OCI-LY7 (cell line): ENCODE measurements around the gene RAD51B.

Experiments
- EZH2phosphoT487 ChIP-seq: fragments of 200-600 bp; sonication (generic); IDR thresholded peaks from 2 replicates; pipeline ENCODE4 v1.6.1; 2018; ENCODE audit warnings: low read depth, borderline replicate concordance, mild to moderate bottlenecking, mixed run types, antibody characterized with exemption, low read length, moderate library complexity, mixed read lengths
- TF ChIP-seq, protein P1 (sequence below): fragments of 200-600 bp; sonication (generic); conservative IDR thresholded peaks from 2 replicates; pipeline ENCODE4 v1.5.1; 2014; ENCODE audit warnings: mild to moderate bottlenecking, antibody characterized with exemption, low read length, moderate library complexity, mixed read lengths

DNA sequence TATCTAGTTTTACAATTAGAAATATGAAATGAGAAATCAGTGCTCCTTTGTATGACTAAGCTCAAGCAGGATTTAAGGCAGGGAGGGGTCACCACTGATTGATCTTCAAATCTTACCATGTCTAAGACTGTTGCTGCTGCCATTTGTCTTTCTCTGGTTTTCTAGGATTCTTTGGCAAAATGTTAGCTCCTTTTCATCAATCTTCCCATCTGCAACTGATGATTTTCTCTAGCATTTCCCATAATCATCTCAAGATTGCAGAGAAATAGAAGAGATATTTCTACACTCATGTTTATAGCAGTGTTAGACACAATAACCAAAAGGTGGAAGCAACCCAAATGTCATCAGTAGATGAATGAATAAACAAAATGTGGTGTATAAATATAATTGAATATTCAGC is 175.0 kb downstream of the RAD51B start:
- TF ChIP-seq, protein P1, sequence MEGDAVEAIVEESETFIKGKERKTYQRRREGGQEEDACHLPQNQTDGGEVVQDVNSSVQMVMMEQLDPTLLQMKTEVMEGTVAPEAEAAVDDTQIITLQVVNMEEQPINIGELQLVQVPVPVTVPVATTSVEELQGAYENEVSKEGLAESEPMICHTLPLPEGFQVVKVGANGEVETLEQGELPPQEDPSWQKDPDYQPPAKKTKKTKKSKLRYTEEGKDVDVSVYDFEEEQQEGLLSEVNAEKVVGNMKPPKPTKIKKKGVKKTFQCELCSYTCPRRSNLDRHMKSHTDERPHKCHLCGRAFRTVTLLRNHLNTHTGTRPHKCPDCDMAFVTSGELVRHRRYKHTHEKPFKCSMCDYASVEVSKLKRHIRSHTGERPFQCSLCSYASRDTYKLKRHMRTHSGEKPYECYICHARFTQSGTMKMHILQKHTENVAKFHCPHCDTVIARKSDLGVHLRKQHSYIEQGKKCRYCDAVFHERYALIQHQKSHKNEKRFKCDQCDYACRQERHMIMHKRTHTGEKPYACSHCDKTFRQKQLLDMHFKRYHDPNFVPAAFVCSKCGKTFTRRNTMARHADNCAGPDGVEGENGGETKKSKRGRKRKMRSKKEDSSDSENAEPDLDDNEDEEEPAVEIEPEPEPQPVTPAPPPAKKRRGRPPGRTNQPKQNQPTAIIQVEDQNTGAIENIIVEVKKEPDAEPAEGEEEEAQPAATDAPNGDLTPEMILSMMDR, result no peak
- TF ChIP-seq EZH2phosphoT487, result no peak
